Activated T-cell treated with anti-CD3 and anti-CD28 coated beads, Interleukin-2, amount 50 U/mL, for 48 hours (primary cell): ENCODE data around the gene GPX8.

ENCODE experiments used
- DNase-seq, 2 experiments: peaks; one replicate each; pipeline ENCODE4 v3.0.0-alpha.2; 2020

Gene GPX8

GRCh38 chr5:55159763-55160492 is at the start of gene GPX8:
GPX8 (plus strand) TSS chr5:55160171; CDS start chr5:55160193, 22 bp downstream.
- no peak for DNase-seq

- DNase-seq: no peak
Measured at GRCh38 chr5:55110217-55110616, 49.8 kb upstream of the GPX8 start.

GRCh38 chr5:55113327-55113726 is 46.6 kb upstream of the GPX8 start:
- no peak for DNase-seq

GRCh38 chr5:55114061-55114460 is 45.9 kb upstream of the GPX8 start:
- no peak for DNase-seq

GRCh38 chr5:55123365-55123764 is 36.6 kb upstream of the GPX8 start:
- DNase-seq: no peak

GRCh38 chr5:55134053-55134722 is 25.8 kb upstream of the GPX8 start:
- peak in 1 of 2 experiments; percentile 37 for DNase-seq

- DNase-seq: no peak
Measured at GRCh38 chr5:55136521-55136920, 23.4 kb upstream of the GPX8 start.

GRCh38 chr5:55140908-55141665 is 18.9 kb upstream of the GPX8 start:
- no peak for DNase-seq

GRCh38 chr5:55141945-55142690 is 17.9 kb upstream of the GPX8 start:
- peak; percentile 32 to 46 for DNase-seq

GRCh38 chr5:55143624-55144023 is 16.3 kb upstream of the GPX8 start:
- DNase-seq: no peak

GRCh38 chr5:55146080-55146479 is 13.9 kb upstream of the GPX8 start:
- DNase-seq: no peak

GRCh38 chr5:55146543-55147151 is 13.3 kb upstream of the GPX8 start:
- peak; percentile 89 for DNase-seq

GRCh38 chr5:55149308-55149795 is 10.6 kb upstream of the GPX8 start:
- no peak for DNase-seq

GRCh38 chr5:55151923-55152842 is 7.8 kb upstream of the GPX8 start:
- no peak for DNase-seq

GRCh38 chr5:55154873-55155272 is 5.1 kb upstream of the GPX8 start:
- no peak for DNase-seq

- no peak for DNase-seq
Measured at GRCh38 chr5:55160493-55161209, 680 bp downstream of the GPX8 start.

GRCh38 chr5:55162666-55163065 is 2.7 kb downstream of the GPX8 start:
- no peak for DNase-seq

- no peak for DNase-seq
Measured at GRCh38 chr5:55171471-55171870, 11.5 kb downstream of the GPX8 start.

- DNase-seq: peak; percentile 60 to 63
Measured at GRCh38 chr5:55172051-55172899, 12.3 kb downstream of the GPX8 start.
